KOPT-K1 (cell line): ENCODE results near the gene XK.
"Not testable (repeated sequence)": the region's sequence is repeated elsewhere in the genome, so short reads cannot be mapped to it uniquely, and the experiment has no call there.

Experiments used
- H3K27ac ChIP-seq: fragments of 200-600 bp; sonication (generic); 2 replicates; pipeline ENCODE4 v1.5.1; 2016; ENCODE audit warnings: antibody characterized with exemption, mild to moderate bottlenecking, low read depth, low read length; ENCODE audit not compliant: poor library complexity, severe bottlenecking
- H3K36me3 ChIP-seq: fragments of 200-600 bp; sonication (generic); 2 replicates; pipeline ENCODE4 v1.5.1; 2017; ENCODE audit warnings: antibody characterized with exemption, mild to moderate bottlenecking, low read length, moderate library complexity; ENCODE audit not compliant: insufficient read depth
- H3K9me3 ChIP-seq: fragments of 200-600 bp; sonication (generic); 2 replicates; pipeline ENCODE4 v1.5.1; 2017; ENCODE audit warnings: antibody characterized with exemption, low read length, mild to moderate bottlenecking; ENCODE audit not compliant: insufficient read depth, poor library complexity, severe bottlenecking

Gene XK

DNA sequence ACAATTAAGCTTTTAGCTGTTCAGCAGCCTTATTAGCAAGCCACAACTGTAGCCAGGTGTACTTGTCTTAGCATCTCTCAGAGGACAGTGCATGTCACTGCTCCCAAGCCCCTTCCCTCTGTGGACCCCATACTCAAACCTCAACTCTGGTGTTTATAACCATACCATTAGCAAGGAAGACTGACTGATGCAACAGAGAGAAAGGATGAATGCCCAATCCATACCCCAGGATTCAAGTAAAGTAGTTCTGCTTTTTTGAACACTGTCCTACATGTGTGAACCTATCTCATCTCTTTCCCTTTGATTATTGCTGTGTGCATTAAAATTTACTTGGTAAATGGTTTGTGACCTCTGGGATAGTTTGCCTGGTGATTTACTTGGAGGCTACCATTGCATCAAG, 71.5 kb downstream of the XK start:
- Histone ChIP-seq H3K36me3 (no peaks in the 10 kb centered on the region), H3K9me3 (no peaks in the 10 kb centered on the region), H3K27ac (no peak overlapping the region)

DNA sequence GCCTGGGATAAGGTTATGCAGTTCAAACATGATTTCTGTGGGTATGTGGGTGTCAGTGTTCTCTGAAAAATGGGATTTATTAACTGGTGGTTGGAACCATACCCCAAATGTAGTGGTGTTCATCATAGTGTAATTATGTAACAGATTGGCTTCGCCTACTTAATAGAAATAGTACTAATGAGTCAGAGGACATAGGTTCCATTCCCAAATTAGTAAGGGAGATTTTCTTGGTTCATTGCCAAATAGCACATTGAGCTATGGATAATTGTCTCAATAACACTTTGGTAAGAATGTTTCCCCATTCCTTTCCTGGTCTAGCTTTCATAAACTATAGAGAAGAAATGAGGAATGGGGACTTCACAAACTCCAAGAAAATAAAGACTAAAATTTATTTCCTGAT, 73.8 kb downstream of the XK start:
- Histone ChIP-seq H3K36me3 (no peaks in the 10 kb centered on the region), H3K9me3 (no peaks in the 10 kb centered on the region), H3K27ac (no peak overlapping the region)

GRCh38 chrX:37759878-37760418, 74.4 kb downstream of the XK start:
- Histone ChIP-seq H3K27ac (no peak overlapping the region), H3K9me3 (no peaks in the 10 kb centered on the region)

GRCh38 chrX:37763400-37763799, 77.8 kb downstream of the XK start:
- Histone ChIP-seq H3K9me3 (no peaks in the 10 kb centered on the region), H3K27ac (no peak overlapping the region), H3K36me3 (no peaks in the 10 kb centered on the region)

More at GRCh38 chrX:37759878-37760418, 74.4 kb downstream of the XK start:
- no peaks in the 10 kb centered on the region for H3K36me3 ChIP-seq

- H3K27ac ChIP-seq: no peak overlapping the region
- no peaks in the 10 kb centered on the region for H3K36me3 ChIP-seq
- no peaks in the 10 kb centered on the region for H3K9me3 ChIP-seq
Observed at GRCh38 chrX:37765507-37765906, 79.9 kb downstream of the XK start.

GRCh38 chrX:37767430-37767829, 81.8 kb downstream of the XK start:
- H3K36me3 ChIP-seq: no peaks in the 10 kb centered on the region
- no peaks in the 10 kb centered on the region for H3K9me3 ChIP-seq
- no peak overlapping the region for H3K27ac ChIP-seq

GRCh38 chrX:37768866-37769265, 83.3 kb downstream of the XK start:
- H3K9me3 ChIP-seq, H3K27ac ChIP-seq: not testable (repeated sequence)

DNA sequence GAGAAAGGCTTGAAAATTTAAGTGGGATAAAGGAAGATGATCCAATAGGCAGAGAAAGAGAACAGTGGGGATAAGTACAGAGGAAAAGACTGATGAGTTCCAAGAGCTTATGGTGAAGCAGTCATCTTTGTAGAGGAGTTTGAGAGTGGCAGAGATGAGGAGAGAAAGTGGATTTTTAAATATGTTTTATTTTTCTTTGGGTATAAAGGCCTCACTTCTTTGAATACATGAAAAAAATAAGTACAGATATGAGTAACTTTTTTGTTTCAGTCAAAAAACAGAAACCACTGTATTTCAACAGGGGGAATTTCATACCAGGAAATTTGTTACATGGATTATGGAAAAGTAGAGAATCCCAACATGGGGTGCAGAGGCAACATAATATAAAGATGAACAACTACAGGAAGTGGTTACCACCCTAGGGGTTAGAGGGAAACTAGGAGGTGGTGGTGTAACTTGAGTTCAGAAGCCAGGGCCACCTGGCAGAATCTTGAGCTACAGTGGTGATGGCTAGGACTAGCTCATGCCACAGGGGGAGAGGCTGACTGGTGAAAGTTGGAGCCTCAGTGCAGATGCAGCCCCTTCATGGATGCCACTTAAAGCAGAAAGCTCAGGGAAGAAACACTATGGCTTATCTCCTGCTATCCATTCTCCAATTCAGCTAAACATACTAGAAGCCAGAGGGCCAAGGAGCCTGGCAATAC, 90.8 kb downstream of the XK start:
- Histone ChIP-seq H3K36me3 (no peaks in the 10 kb centered on the region), H3K27ac (peak overlapping the region; percentile 78), H3K9me3 (no peaks in the 10 kb centered on the region)

More at GRCh38 chrX:37768866-37769265, 83.3 kb downstream of the XK start:
- not testable (repeated sequence) for H3K36me3 ChIP-seq

DNA sequence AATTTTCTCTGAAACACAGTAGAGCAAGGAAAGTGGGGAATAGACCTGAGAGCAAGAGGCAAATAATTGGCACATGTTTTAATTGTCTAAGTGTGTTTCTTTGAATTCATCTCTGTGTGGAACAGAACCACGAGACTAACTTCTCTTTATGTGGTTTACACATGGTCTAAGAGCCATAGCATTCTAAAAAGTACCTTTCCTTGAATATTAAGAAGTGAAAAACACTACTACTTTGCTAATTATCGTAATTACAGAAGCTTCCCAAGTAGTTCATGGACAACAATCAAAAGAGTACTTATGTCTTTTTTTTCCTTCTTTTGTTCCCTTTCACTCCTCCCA, 91.4 kb downstream of the XK start:
- H3K27ac ChIP-seq: peak overlapping the region; percentile 78

DNA sequence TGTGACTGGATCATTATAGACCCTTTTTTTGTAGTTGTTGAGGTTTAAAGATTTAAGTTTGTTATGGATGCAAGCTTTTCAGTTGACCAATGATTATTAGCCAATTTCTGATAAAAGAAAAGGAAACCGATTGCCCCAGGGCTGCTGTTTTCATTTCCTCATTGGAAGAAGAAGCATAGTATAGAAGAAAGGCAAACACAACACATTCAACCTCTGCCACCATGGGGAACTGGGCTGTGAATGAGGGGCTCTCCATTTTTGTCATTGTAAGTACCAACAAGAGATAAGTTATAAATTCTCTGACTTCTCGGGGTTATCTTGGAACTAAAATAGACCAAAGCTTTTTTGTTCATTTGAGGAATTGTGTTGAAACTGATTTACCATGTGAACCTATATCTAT, 94.3 kb downstream of the XK start, which contains the start of gene CYBB:
TSS of gene CYBB (plus strand) at position 203 of the 400 bp plus-strand sequence. CDS start at position 222, 19 bp downstream.
- Histone ChIP-seq H3K27ac (peak within 1 kb of the TSS; percentile 5), H3K9me3 (no peaks in the 10 kb centered on the region), H3K36me3 (no peaks in the 10 kb centered on the region)

More for the DNA sequence above, 91.4 kb downstream of the XK start:
- Histone ChIP-seq H3K36me3 (no peaks in the 10 kb centered on the region), H3K9me3 (no peaks in the 10 kb centered on the region)

DNA sequence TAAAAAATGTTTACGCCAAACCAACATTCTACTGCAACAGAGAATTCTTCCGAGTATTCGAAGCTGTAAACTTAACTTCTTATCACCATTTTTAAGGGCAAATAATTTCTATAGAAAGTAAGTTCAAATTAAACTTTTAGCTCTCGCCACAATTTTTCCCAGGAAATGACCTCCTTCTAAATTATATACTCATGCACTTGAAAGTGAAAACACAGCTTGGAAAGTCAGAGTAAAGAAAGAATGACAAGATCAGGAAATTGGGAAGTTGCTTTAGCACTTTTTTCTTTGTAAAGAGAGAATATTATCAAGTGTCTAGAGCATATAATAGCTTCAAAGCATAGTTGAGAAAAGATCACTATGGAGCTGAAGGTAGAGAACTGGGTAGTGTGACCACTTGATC, 95.5 kb downstream of the XK start:
- Histone ChIP-seq H3K9me3 (no peaks in the 10 kb centered on the region), H3K27ac (no peak overlapping the region), H3K36me3 (no peaks in the 10 kb centered on the region)
